DND-41 (cell line): Measurements from ENCODE around the gene CD300LG.

Experiments
- ATAC-seq: fragments of 200-7000 bp; cut with Tn5 transposase; 3 replicates; pipeline ENCODE4 v1.9.1; 2021; ENCODE audit warnings: low read depth; ENCODE audit not compliant: insufficient read depth
- DNase-seq: peaks from one replicate; pipeline ENCODE4 v3.0.0-alpha.2; 2020
- H2AFZ ChIP-seq: 2 replicates; pipeline ENCODE4 v1.6.0; 2012; ENCODE audit warnings: low read depth, low read length
- H3K27ac ChIP-seq: 2 replicates; pipeline ENCODE4 v1.5.1; 2012; ENCODE audit warnings: low read length, inconsistent platforms
- H3K27me3 ChIP-seq: fragments of 200-600 bp; sonication (generic); 2 replicates; pipeline ENCODE4 v1.6.0; 2012; ENCODE audit warnings: low read length, mild to moderate bottlenecking, inconsistent platforms; ENCODE audit not compliant: insufficient read depth, poor library complexity
- H3K36me3 ChIP-seq: 2 replicates; pipeline ENCODE4 v1.5.1; 2012; ENCODE audit warnings: low read length, inconsistent platforms; ENCODE audit not compliant: insufficient read depth
- H3K4me1 ChIP-seq: 2 replicates; pipeline ENCODE4 v1.5.1; 2012; ENCODE audit warnings: mild to moderate bottlenecking, low read length; ENCODE audit not compliant: insufficient read depth
- H3K4me2 ChIP-seq: 2 replicates; pipeline ENCODE4 v1.6.0; 2012; ENCODE audit warnings: mild to moderate bottlenecking, moderate library complexity, low read length, inconsistent platforms; ENCODE audit not compliant: insufficient read depth
- H3K4me3 ChIP-seq, 2 experiments: fragments of 200-600 bp in 1 of 2; shearing (Covaris generic) in 1 of 2; 2 replicates each; pipeline ENCODE4 v1.5.1; 2012 to 2016; ENCODE audit warnings: inconsistent platforms in 2 of 2, low read length in 2 of 2, mild to moderate bottlenecking in 2 of 2, low read depth in 1 of 2, moderate library complexity in 1 of 2
- H3K79me2 ChIP-seq: 2 replicates; pipeline ENCODE4 v1.6.0; 2012; ENCODE audit warnings: low read length, inconsistent platforms; ENCODE audit not compliant: insufficient read depth
- H3K9ac ChIP-seq: 2 replicates; pipeline ENCODE4 v1.6.0; 2012; ENCODE audit warnings: low read depth, mild to moderate bottlenecking, inconsistent platforms, low read length, moderate library complexity
- H3K9me3 ChIP-seq: 2 replicates; pipeline ENCODE4 v1.5.1; 2012; ENCODE audit warnings: low read length, moderate library complexity, mild to moderate bottlenecking, inconsistent platforms; ENCODE audit not compliant: insufficient read depth, severe bottlenecking
- H4K20me1 ChIP-seq: 2 replicates; pipeline ENCODE4 v1.6.0; 2012; ENCODE audit warnings: low read length; ENCODE audit not compliant: insufficient read depth
- EZH2 ChIP-seq: IDR thresholded peaks from 3 replicates; pipeline ENCODE4 v1.6.1; 2012; ENCODE audit warnings: borderline replicate concordance, low read depth, mild to moderate bottlenecking, moderate library complexity, low read length, inconsistent platforms; ENCODE audit not compliant: severe bottlenecking
- TF ChIP-seq, protein P1 (sequence below): IDR thresholded peaks from 2 replicates; pipeline ENCODE4 v1.5.1; 2012; ENCODE audit warnings: borderline replicate concordance, low read length, moderate library complexity, mild to moderate bottlenecking; ENCODE audit not compliant: poor library complexity, severe bottlenecking; ENCODE audit errors: extremely low read depth

Gene CD300LG

DNA sequence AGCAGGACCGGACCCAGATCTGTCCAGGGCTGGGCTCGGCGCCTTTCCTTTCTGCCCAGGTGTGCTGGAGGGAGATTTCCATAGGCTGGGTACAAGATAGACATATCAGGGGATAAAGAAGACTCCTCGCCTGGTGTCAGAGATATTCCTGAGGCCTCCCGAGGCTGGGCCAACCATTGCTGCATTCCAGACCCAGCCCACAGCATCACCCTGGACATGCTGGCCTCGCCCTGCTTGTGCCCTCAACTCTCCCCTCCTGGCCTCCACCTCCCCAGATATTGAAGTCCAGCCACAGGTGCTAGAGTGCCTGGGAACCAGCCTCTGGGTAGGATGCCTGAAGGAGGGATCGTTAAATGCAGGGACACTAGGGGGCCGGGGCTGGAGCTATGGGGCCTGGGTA is 2.1 kb downstream of the CD300LG start:
- no peaks in the 10 kb centered on the region for H3K36me3 ChIP-seq
- TF ChIP-seq EZH2 = no peak
- TF ChIP-seq, protein P1, sequence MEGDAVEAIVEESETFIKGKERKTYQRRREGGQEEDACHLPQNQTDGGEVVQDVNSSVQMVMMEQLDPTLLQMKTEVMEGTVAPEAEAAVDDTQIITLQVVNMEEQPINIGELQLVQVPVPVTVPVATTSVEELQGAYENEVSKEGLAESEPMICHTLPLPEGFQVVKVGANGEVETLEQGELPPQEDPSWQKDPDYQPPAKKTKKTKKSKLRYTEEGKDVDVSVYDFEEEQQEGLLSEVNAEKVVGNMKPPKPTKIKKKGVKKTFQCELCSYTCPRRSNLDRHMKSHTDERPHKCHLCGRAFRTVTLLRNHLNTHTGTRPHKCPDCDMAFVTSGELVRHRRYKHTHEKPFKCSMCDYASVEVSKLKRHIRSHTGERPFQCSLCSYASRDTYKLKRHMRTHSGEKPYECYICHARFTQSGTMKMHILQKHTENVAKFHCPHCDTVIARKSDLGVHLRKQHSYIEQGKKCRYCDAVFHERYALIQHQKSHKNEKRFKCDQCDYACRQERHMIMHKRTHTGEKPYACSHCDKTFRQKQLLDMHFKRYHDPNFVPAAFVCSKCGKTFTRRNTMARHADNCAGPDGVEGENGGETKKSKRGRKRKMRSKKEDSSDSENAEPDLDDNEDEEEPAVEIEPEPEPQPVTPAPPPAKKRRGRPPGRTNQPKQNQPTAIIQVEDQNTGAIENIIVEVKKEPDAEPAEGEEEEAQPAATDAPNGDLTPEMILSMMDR = no peak
- 0 out of 2 replicates have a peak, but pooled peaks cover 4% of the 10 kb centered on the region for H4K20me1 ChIP-seq
- ATAC-seq (no peak), DNase-seq (no peak)
- no peaks in the 10 kb centered on the region for H3K9me3 ChIP-seq
- H3K4me1 ChIP-seq = no peaks in the 10 kb centered on the region
- peaks cover 9% of the 10 kb centered on the region for H3K27me3 ChIP-seq
- H3K4me2 ChIP-seq = no peak overlapping the region
- no peak overlapping the region for H3K4me3 ChIP-seq
- H3K9ac ChIP-seq = no peak overlapping the region
- no peaks in the 10 kb centered on the region for H3K79me2 ChIP-seq
- H2AFZ ChIP-seq = no peak overlapping the region
- no peak overlapping the region for H3K27ac ChIP-seq

DNA sequence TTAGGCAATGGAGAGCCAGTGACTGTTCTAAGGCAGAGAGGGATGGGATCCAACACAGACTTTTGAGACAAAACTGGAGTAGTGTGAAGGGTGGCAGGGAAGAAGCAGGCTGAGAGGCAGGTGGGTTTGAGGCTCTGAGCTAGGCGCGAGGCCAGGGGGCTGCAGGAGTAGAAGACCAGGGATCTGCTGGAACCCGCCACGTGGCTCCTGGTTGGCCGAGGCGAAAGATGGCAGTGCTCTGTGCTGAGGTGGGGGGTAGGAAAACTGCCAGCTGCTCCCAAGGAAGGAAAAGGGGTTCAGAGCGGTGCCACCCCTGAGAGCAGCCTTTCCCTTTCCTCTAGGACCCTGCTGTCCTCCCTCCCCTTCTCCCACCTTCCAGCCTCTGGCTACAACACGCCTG is 5.6 kb downstream of the CD300LG start:
- Histone ChIP-seq H3K27me3 (peaks cover 18% of the 10 kb centered on the region), H3K9ac (no peak overlapping the region)
- no peak for DNase-seq

DNA sequence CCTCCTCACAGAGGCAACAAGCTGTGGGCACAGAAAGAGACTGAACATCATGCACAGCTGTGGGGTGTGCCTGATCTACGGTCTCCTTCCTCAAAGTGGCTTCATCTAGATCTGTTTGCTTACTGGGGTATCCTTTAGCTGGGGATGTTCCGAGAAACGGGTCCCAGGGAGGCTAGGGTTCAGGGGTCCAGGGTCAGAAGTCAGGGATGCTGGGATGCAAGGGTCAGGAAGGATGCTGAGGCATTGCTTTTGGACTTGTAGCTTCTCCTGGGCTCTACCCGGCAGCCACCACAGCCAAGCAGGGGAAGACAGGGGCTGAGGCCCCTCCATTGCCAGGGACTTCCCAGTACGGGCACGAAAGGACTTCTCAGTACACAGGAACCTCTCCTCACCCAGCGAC is 6.6 kb downstream of the CD300LG start:
- H3K27me3 ChIP-seq = peaks cover 18% of the 10 kb centered on the region
- H3K9me3 ChIP-seq = no peaks in the 10 kb centered on the region
- TF ChIP-seq EZH2 = no peak
- TF ChIP-seq, protein P1 = no peak
- DNase-seq (no peak), ATAC-seq (no peak)
- no peak overlapping the region for H2AFZ ChIP-seq
- H3K4me2 ChIP-seq = no peak overlapping the region
- H3K79me2 ChIP-seq = no peaks in the 10 kb centered on the region
- no peak overlapping the region for H3K9ac ChIP-seq
- H4K20me1 ChIP-seq = no peaks in the 10 kb centered on the region
- no peak overlapping the region for H3K27ac ChIP-seq
- H3K36me3 ChIP-seq = no peaks in the 10 kb centered on the region
- no peaks in the 10 kb centered on the region for H3K4me1 ChIP-seq
- no peak overlapping the region for H3K4me3 ChIP-seq

More for the DNA sequence above, 5.6 kb downstream of the CD300LG start:
- H3K4me2 ChIP-seq = no peak overlapping the region
- H3K79me2 ChIP-seq = no peaks in the 10 kb centered on the region
- H3K36me3 ChIP-seq = no peaks in the 10 kb centered on the region
- TF ChIP-seq, protein P1 = no peak
- TF ChIP-seq EZH2 = no peak
- no peaks in the 10 kb centered on the region for H3K4me1 ChIP-seq
- no peaks in the 10 kb centered on the region for H3K9me3 ChIP-seq
- H4K20me1 ChIP-seq = no peaks in the 10 kb centered on the region
- ATAC-seq = no peak
- no peak overlapping the region for H3K4me3 ChIP-seq
- H3K27ac ChIP-seq = no peak overlapping the region
- no peak overlapping the region for H2AFZ ChIP-seq

DNA sequence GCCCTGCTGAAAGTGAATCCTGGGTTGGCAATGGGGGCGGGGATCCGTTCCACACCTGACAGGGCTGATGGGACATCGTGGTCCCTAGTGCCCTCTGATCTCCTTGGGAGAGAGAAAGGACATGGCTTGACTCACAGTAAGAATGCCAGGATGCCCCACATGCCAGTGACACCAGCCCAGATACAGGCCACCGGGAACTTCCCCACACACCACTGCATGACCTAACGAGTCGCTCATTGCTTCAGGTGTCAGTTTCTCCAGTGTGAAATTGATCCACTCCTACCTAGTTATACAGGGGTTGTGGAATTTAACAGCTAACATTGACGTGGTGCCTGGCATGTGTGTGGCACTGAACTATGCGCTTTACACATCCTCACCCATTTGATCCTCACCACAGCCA is 7.5 kb downstream of the CD300LG start:
- Histone ChIP-seq H3K36me3 (no peaks in the 10 kb centered on the region), H2AFZ (no peak overlapping the region), H3K27ac (no peak overlapping the region), H3K4me1 (no peaks in the 10 kb centered on the region), H3K27me3 (peaks cover 24% of the 10 kb centered on the region), H3K4me2 (no peak overlapping the region), H3K9me3 (no peaks in the 10 kb centered on the region), H3K9ac (no peak overlapping the region), H4K20me1 (no peaks in the 10 kb centered on the region), H3K4me3 (no peak overlapping the region), H3K79me2 (no peaks in the 10 kb centered on the region)
- ATAC-seq (no peak), DNase-seq (no peak)
- no peak for TF ChIP-seq EZH2
- TF ChIP-seq, protein P1 = no peak
